B cell (primary cell): Measurements from ENCODE around the gene GOLGA6L10. TPM values are rescaled to one million over a fixed set of nuclear protein-coding genes. Genes with fewer than 3 reads are reported as not detected.
"Not testable (repeated sequence)": the region's sequence is repeated elsewhere in the genome, so short reads cannot be mapped to it uniquely, and the experiment has no call there.

Experiments
- ATAC-seq: fragments of 200-7000 bp; cut with Tn5 transposase; one replicate; pipeline ENCODE4 v1.10.0; 2021; ENCODE audit warnings: low read depth, mild to moderate bottlenecking, moderate number of reproducible peaks, moderate library complexity
- CTCF ChIA-PET: fragments of 350-600 bp; sonication (Branson Sonifier 250); formaldehyde crosslinking; loops from one replicate; lab custom pipeline; 2021; ENCODE audit warnings: antibody characterized with exemption, inconsistent platforms; lab: Charles Lee
- POLR2A ChIA-PET: fragments of 350-600 bp; sonication (Branson Sonifier 250); formaldehyde crosslinking; loops from one replicate; lab custom pipeline; 2021; ENCODE audit warnings: antibody characterized with exemption; lab: Charles Lee
- DNase-seq: peaks from one replicate; pipeline ENCODE4 v3.0.0; 2013
- H2AFZ ChIP-seq: 2 replicates; pipeline ENCODE4 v1.6.1; 2012; ENCODE audit warnings: mild to moderate bottlenecking, low read depth, low read length; ENCODE audit not compliant: insufficient read depth, poor library complexity, severe bottlenecking
- H3K27ac ChIP-seq, 2 donors: 1 replicate in 1 of 2; 2 replicates in 1 of 2; pipeline ENCODE4 v1.5.1; 2012 to 2013; ENCODE audit warnings: low read length in 2 of 2, mild to moderate bottlenecking in 2 of 2, moderate library complexity in 1 of 2
- H3K27me3 ChIP-seq, 4 experiments: fragments of 200-600 bp in 1 of 4; sonication (generic) in 1 of 4; replicated peaks in 1 of 4; 1 replicate in 2 of 4; 2 replicates in 2 of 4; pipeline versions ENCODE4 v1.6.1 to v1.7.0; 2013 to 2016; ENCODE audit warnings: low read length in 3 of 4, mild to moderate bottlenecking in 2 of 4, mixed read lengths in 1 of 4, moderate library complexity in 1 of 4; ENCODE audit not compliant: insufficient read depth in 4 of 4, control insufficient read depth in 3 of 4; ENCODE audit errors: control extremely low read depth in 1 of 4
- H3K36me3 ChIP-seq, 2 experiments: replicated peaks in 1 of 2; 1 replicate in 1 of 2; 2 replicates in 1 of 2; pipeline versions ENCODE4 v1.6.1 to v1.7.1; 2013; ENCODE audit warnings: low read length in 1 of 2; ENCODE audit not compliant: insufficient read depth in 2 of 2, control insufficient read depth in 1 of 2; ENCODE audit errors: control extremely low read depth in 1 of 2, extremely low read depth in 1 of 2
- H3K4me1 ChIP-seq, 2 donors: fragments of 200-600 bp in 1 of 2; sonication (generic) in 1 of 2; 1 replicate in 1 of 2; 2 replicates in 1 of 2; pipeline versions ENCODE4 v1.5.1 to v1.6.1; 2013 to 2017; ENCODE audit warnings: low read length in 2 of 2; ENCODE audit not compliant: control insufficient read depth in 2 of 2, insufficient read depth in 2 of 2
- H3K4me2 ChIP-seq: replicated peaks from 2 replicates; pipeline ENCODE3; 2012; ENCODE audit warnings: mild to moderate bottlenecking, low read depth, low read length; ENCODE audit not compliant: poor library complexity, severe bottlenecking
- H3K4me3 ChIP-seq, 5 experiments: fragments of 200-600 bp in 1 of 5; sonication (generic) in 1 of 5; 1 replicate in 3 of 5; 2 replicates in 2 of 5; pipeline versions ENCODE4 v1.5.1 to v1.7.0; 2011 to 2016; ENCODE audit warnings: low read length in 4 of 5, mild to moderate bottlenecking in 4 of 5, low read depth in 2 of 5, control low read depth in 1 of 5, moderate library complexity in 1 of 5; ENCODE audit not compliant: insufficient read depth in 1 of 5; ENCODE audit errors: control extremely low read depth in 1 of 5, extremely low read depth in 1 of 5
- H3K79me2 ChIP-seq: fragments of 200-600 bp; sonication (generic); one replicate; pipeline ENCODE4 v1.6.0; 2016; ENCODE audit warnings: low read length; ENCODE audit not compliant: control insufficient read depth, insufficient read depth
- H3K9ac ChIP-seq: fragments of 200-600 bp; sonication (generic); 2 replicates; pipeline ENCODE4 v1.6.1; 2017; ENCODE audit warnings: mild to moderate bottlenecking, low read length, moderate library complexity
- H3K9me3 ChIP-seq, 3 donors: one replicate each; pipeline versions ENCODE4 v1.6.1 to v1.7.1; 2013; ENCODE audit warnings: low read length in 2 of 3; ENCODE audit not compliant: control insufficient read depth in 2 of 3, insufficient read depth in 1 of 3; ENCODE audit errors: control extremely low read depth in 1 of 3
- H4K20me1 ChIP-seq: 2 replicates; pipeline ENCODE4 v1.6.0; 2012; ENCODE audit warnings: mild to moderate bottlenecking, low read length; ENCODE audit not compliant: insufficient read depth, control insufficient read depth, poor library complexity, severe bottlenecking
- H3K27ac Mint-ChIP-seq: one replicate; pipeline ENCODE4 v1.8.0; 2021; ENCODE audit warnings: mixed read lengths
- H3K27me3 Mint-ChIP-seq: one replicate; pipeline ENCODE4 v1.8.0; 2021; ENCODE audit warnings: mixed read lengths
- H3K4me1 Mint-ChIP-seq: one replicate; pipeline ENCODE4 v1.8.0; 2021; ENCODE audit warnings: mixed read lengths
- H3K4me3 Mint-ChIP-seq: one replicate; pipeline ENCODE4 v1.8.0; 2021; ENCODE audit warnings: mixed read lengths
- H3K9me3 Mint-ChIP-seq: one replicate; pipeline ENCODE4 v1.8.0; 2022; ENCODE audit warnings: mixed read lengths; ENCODE audit not compliant: insufficient read depth
- EZH2 ChIP-seq: IDR thresholded peaks from 2 replicates; pipeline ENCODE4 v1.6.1; 2012; ENCODE audit warnings: borderline replicate concordance, low read depth, mild to moderate bottlenecking, moderate library complexity, low read length; ENCODE audit not compliant: insufficient read depth, poor library complexity, severe bottlenecking
- WGBS: methylation state at CpG from one replicate; pipeline ENCODE4 v1.1.5; 2013; ENCODE audit warnings: missing lambda C conversion rate; ENCODE audit not compliant: insufficient coverage; 5-methylcytosine and 5-hydroxymethylcytosine counted together
- intact Hi-C: fragments of 100-400 bp; cut with micrococcal nuclease; formaldehyde crosslinking; loops from one replicate; pipeline ENCODE4 v1.10.0; 2022
- polyA plus RNA-seq: library from polyadenylated mRNA; depleted of rRNA; stranded (reverse); fragments of >200 nt; gene quantifications from 2 replicates; pipeline ENCODE4 v1.2.3, GENCODE V29; 2012
- total RNA-seq, 2 donors: library from RNA; stranded (reverse); fragments of 120-200 nt in 1 of 2; gene quantifications; 1 replicate in 1 of 2; 2 replicates in 1 of 2; pipeline versions ENCODE4 v1.2.3 to v1.2.4, GENCODE V29; 2013 to 2022
- TF ChIP-seq, protein P1 (sequence below): fragments of 200-600 bp; IDR thresholded peaks from one replicate; pipeline ENCODE4 v1.8.0; 2022; ENCODE audit warnings: antibody characterized with exemption, mild to moderate bottlenecking

GOLGA6L10 gene
- total and polyA plus RNA-seq, 2 donors (not counting 1 experiment from before 2014, with no cell fraction given), result 0.73 to 1.1 TPM

DNA sequence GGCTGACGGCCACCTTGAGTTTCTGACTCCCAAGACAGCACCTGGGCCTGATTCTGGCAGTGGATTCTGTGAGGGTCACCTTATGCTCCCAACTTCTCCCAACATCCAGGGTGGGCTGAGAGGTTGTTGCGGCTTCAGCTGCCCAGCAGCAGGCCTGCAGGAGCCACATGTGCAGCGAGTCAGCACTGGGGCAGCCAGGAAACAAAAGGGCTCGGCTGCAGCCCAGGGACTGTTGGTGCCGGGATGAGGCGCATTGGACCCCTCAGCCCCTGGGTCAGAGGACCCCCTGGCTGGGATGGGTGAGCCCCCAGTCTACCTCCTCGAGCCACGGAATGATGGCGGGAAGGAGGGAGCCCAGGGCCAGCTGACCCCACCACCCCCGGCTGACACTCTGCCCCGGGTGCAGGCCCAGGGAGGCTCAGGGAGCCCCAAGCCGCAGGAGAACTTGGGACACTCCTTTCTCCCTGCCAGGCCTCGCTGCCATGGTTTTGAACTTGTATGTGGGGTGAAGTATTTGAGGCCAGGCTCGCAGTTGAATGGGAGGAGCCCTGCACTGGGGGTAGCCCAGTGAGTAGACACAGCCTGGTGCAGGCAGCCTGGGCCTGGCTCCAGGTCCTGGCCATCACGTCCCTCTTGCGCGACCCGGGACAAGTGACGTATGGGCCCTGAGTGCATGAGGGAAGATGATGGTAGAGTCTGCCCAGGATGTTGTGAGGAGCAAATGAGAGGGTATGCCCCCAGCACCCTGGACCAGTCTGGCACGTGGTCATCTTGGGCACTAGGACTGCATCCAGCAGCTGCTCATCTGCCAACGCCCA, 35.1 kb downstream of the GOLGA6L10 start:
- H3K4me1 ChIP-seq, CTCF ChIA-PET, H3K4me1 Mint-ChIP-seq, H3K4me3 Mint-ChIP-seq, ATAC-seq, H4K20me1 ChIP-seq, H3K27ac Mint-ChIP-seq, H3K9me3 ChIP-seq, H3K27me3 Mint-ChIP-seq, H3K27ac ChIP-seq, H2AFZ ChIP-seq, H3K36me3 ChIP-seq, H3K27me3 ChIP-seq, intact Hi-C loops, H3K4me3 ChIP-seq, H3K4me2 ChIP-seq, H3K9ac ChIP-seq, DNase-seq, H3K79me2 ChIP-seq, H3K9me3 Mint-ChIP-seq, POLR2A ChIA-PET: not testable (repeated sequence)
- 86% methylated on average over 19 of the region's 21 CpGs for WGBS

DNA sequence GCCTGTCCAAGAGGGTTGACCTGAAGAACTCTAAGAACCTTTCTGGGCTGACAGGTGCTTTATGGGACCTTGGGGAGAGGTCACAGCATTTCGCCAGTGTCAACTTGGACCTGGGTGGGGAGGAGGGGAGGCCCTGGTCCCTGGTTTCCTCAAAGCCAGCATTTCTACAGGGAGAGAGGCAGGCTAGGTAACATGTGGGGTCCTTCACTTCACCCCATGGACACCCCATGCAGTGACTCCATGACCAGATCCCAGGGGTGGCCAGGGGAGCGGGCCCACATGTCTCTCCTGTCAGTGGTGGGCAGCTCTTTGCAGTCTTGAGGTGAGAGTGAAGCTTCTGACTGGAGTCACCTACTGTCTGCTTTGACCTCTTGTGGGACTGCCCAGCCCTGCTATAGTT, 35.8 kb downstream of the GOLGA6L10 start:
- Mint-ChIP-seq H3K27ac (no peak overlapping the region), H3K9me3 (peaks cover 3% of the 10 kb centered on the region), H3K4me3 (no peak overlapping the region), H3K4me1 (no peaks in the 10 kb centered on the region), H3K27me3 (peaks cover 4% of the 10 kb centered on the region)
- Histone ChIP-seq H3K36me3 (no peaks in the 10 kb centered on the region), H2AFZ (no peak overlapping the region), H3K27ac (no peak overlapping the region), H4K20me1 (no peaks in the 10 kb centered on the region), H3K79me2 (no peaks in the 10 kb centered on the region), H3K27me3 (no peaks in the 10 kb centered on the region), H3K4me1 (no peaks in the 10 kb centered on the region), H3K9ac (no peak overlapping the region), H3K9me3 (no peaks in the 10 kb centered on the region), H3K4me2 (no peak overlapping the region), H3K4me3 (no peak overlapping the region)
- TF ChIP-seq, protein P1, sequence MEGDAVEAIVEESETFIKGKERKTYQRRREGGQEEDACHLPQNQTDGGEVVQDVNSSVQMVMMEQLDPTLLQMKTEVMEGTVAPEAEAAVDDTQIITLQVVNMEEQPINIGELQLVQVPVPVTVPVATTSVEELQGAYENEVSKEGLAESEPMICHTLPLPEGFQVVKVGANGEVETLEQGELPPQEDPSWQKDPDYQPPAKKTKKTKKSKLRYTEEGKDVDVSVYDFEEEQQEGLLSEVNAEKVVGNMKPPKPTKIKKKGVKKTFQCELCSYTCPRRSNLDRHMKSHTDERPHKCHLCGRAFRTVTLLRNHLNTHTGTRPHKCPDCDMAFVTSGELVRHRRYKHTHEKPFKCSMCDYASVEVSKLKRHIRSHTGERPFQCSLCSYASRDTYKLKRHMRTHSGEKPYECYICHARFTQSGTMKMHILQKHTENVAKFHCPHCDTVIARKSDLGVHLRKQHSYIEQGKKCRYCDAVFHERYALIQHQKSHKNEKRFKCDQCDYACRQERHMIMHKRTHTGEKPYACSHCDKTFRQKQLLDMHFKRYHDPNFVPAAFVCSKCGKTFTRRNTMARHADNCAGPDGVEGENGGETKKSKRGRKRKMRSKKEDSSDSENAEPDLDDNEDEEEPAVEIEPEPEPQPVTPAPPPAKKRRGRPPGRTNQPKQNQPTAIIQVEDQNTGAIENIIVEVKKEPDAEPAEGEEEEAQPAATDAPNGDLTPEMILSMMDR, result no peak
- TF ChIP-seq EZH2, result no peak
- ChIA-PET POLR2A (no interaction called here), CTCF (no interaction called here)
- ATAC-seq (no peak), DNase-seq (no peak)
- WGBS, result 92% methylated on average over 2 of the region's 2 CpGs
- intact Hi-C loops, result no loop called here
